A673 (cell line): ENCODE measurements around the gene MAP6. TPM values are rescaled to one million over a fixed set of nuclear protein-coding genes. Genes with fewer than 3 reads are reported as not detected.

ENCODE experiments used
- BruUV-seq: library from RNA; stranded (reverse); fragments of 400-500 nt; replicated peaks from 2 replicates; lab custom pipeline; 2021; lab: Mats Ljungman, UMichigan
- CTCF ChIA-PET: fragments of 300-600 bp; sonication (Branson Sonifier 250); formaldehyde crosslinking; loops from one replicate; lab custom pipeline; 2022; ENCODE audit warnings: antibody characterized with exemption; lab: Charles Lee
- POLR2A ChIA-PET: fragments of 300-600 bp; sonication (Branson Sonifier 250); formaldehyde crosslinking; loops from one replicate; lab custom pipeline; 2022; ENCODE audit warnings: antibody characterized with exemption; ENCODE audit not compliant: low non-redundant PET; lab: Charles Lee
- DNase-seq: peaks from one replicate; pipeline ENCODE4 v3.0.0-alpha.2; 2015; ENCODE audit warnings: low spot score
- H3K27ac ChIP-seq: fragments of 200-600 bp; sonication (generic); 2 replicates; pipeline ENCODE4 v1.5.1; 2016; ENCODE audit warnings: mixed run types, low read depth, mild to moderate bottlenecking, mixed read lengths, antibody characterized with exemption, low read length; ENCODE audit not compliant: poor library complexity, severe bottlenecking
- H3K27me3 ChIP-seq: fragments of 200-600 bp; sonication (generic); replicated peaks from 2 replicates; pipeline ENCODE4 v1.6.1; 2017; ENCODE audit warnings: mixed run types, low read depth, mild to moderate bottlenecking, mixed read lengths, antibody characterized with exemption, low read length; ENCODE audit not compliant: insufficient read depth, poor library complexity
- H3K36me3 ChIP-seq: fragments of 200-600 bp; sonication (generic); 2 replicates; pipeline ENCODE4 v1.6.1; 2016; ENCODE audit warnings: mixed run types, mild to moderate bottlenecking, mixed read lengths, antibody characterized with exemption, low read length; ENCODE audit not compliant: insufficient read depth, poor library complexity, severe bottlenecking
- H3K4me1 ChIP-seq: fragments of 200-600 bp; sonication (generic); 2 replicates; pipeline ENCODE4 v1.6.1; 2017; ENCODE audit warnings: mixed run types, mild to moderate bottlenecking, mixed read lengths, antibody characterized with exemption, low read length; ENCODE audit not compliant: insufficient read depth, poor library complexity, severe bottlenecking
- H3K4me3 ChIP-seq: fragments of 200-600 bp; sonication (generic); 2 replicates; pipeline ENCODE4 v1.5.1; 2016; ENCODE audit warnings: low read depth, mixed run types, mild to moderate bottlenecking, mixed read lengths, low read length; ENCODE audit not compliant: poor library complexity, severe bottlenecking
- H3K9me3 ChIP-seq: fragments of 200-600 bp; sonication (generic); 2 replicates; pipeline ENCODE4 v1.6.1; 2016; ENCODE audit warnings: mixed run types, low read depth, mild to moderate bottlenecking, mixed read lengths, antibody characterized with exemption, low read length; ENCODE audit not compliant: poor library complexity, severe bottlenecking
- EZH2 ChIP-seq: fragments of 200-600 bp; sonication (generic); IDR thresholded peaks from 2 replicates; pipeline ENCODE4 v1.6.1; 2017; ENCODE audit warnings: borderline replicate concordance, low read depth, mild to moderate bottlenecking, mixed read lengths, antibody characterized with exemption, low read length; ENCODE audit not compliant: poor library complexity, severe bottlenecking
- intact Hi-C: fragments of 100-400 bp; cut with micrococcal nuclease; formaldehyde crosslinking; loops from one replicate; pipeline ENCODE4 v1.10.0; 2022; ENCODE audit not compliant: unreplicated experiment
- total RNA-seq: library from RNA; stranded (reverse); gene quantifications from 2 replicates; pipeline ENCODE4 v1.2.3, GENCODE V29; 2021
- TF ChIP-seq, protein P1 (sequence below): fragments of 300-800, 200-600 bp; sonication (generic); conservative IDR thresholded peaks from 2 replicates; pipeline ENCODE4 v1.5.1; 2017; ENCODE audit warnings: low read depth, mild to moderate bottlenecking, antibody characterized with exemption, low read length, moderate library complexity, mixed read lengths

The MAP6 gene
- total RNA-seq, 1 experiment from 2014 or later: not detected

GRCh38 chr11:75589933-75590332 lies 78.9 kb downstream of the MAP6 start:
- H3K27me3 ChIP-seq: no peaks in the 10 kb centered on the region
- H3K4me1 ChIP-seq: no peaks in the 10 kb centered on the region
- no TSS peak for BruUV-seq
- ChIA-PET CTCF (no interaction called here), POLR2A (no interaction called here)
- DNase-seq: no peak
- no peak overlapping the region for H3K27ac ChIP-seq
- TF ChIP-seq EZH2: no peak
- TF ChIP-seq, protein P1, sequence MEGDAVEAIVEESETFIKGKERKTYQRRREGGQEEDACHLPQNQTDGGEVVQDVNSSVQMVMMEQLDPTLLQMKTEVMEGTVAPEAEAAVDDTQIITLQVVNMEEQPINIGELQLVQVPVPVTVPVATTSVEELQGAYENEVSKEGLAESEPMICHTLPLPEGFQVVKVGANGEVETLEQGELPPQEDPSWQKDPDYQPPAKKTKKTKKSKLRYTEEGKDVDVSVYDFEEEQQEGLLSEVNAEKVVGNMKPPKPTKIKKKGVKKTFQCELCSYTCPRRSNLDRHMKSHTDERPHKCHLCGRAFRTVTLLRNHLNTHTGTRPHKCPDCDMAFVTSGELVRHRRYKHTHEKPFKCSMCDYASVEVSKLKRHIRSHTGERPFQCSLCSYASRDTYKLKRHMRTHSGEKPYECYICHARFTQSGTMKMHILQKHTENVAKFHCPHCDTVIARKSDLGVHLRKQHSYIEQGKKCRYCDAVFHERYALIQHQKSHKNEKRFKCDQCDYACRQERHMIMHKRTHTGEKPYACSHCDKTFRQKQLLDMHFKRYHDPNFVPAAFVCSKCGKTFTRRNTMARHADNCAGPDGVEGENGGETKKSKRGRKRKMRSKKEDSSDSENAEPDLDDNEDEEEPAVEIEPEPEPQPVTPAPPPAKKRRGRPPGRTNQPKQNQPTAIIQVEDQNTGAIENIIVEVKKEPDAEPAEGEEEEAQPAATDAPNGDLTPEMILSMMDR: no peak
- no peaks in the 10 kb centered on the region for H3K36me3 ChIP-seq
- no peaks in the 10 kb centered on the region for H3K9me3 ChIP-seq
- H3K4me3 ChIP-seq: no peak overlapping the region
- intact Hi-C loops: loop anchor here (10.0 kb wide), 1 partner anchor 115 kb away; no protein-coding TSS in a partner anchor

DNA sequence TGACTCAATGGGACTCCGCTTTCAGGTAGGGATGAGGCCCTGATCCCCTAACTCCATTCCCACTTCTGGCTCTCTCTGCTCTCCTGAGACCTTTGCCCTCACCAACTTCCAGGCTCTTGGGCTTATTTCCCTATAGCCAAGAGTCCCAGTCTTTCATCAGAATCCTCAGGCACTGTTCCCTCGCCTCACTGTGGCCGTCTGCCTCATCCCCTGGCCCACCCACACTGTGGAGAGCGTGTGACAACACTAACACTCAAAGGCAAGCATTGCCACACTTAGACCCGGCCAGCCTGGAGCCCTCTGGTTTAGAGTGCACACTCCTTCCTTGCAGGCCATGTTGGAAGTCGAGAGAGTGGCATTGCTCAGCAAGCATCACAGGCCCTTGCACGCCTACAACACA lies 79.8 kb downstream of the MAP6 start:
- TF ChIP-seq, protein P1: no peak
- TF ChIP-seq EZH2: no peak
- no peak for DNase-seq
- ChIA-PET CTCF (no interaction called here), POLR2A (no interaction called here)
- BruUV-seq: no TSS peak
- no peak overlapping the region for H3K27ac ChIP-seq
- no peaks in the 10 kb centered on the region for H3K36me3 ChIP-seq
- peaks cover 3% of the 10 kb centered on the region for H3K4me1 ChIP-seq
- H3K4me3 ChIP-seq: no peak overlapping the region
- H3K27me3 ChIP-seq: no peaks in the 10 kb centered on the region
- intact Hi-C loops: no loop called here
- no peaks in the 10 kb centered on the region for H3K9me3 ChIP-seq

GRCh38 chr11:75588051-75588481 lies 80.8 kb downstream of the MAP6 start:
- DNase-seq: no peak
- Histone ChIP-seq H3K27me3 (no peaks in the 10 kb centered on the region), H3K4me1 (peaks cover 11% of the 10 kb centered on the region), H3K27ac (no peak overlapping the region), H3K4me3 (no peak overlapping the region), H3K9me3 (no peaks in the 10 kb centered on the region), H3K36me3 (no peaks in the 10 kb centered on the region)
- POLR2A ChIA-PET: no interaction called here
- TF ChIP-seq, protein P1: no peak
- no peak for TF ChIP-seq EZH2
- CTCF ChIA-PET: no interaction called here
- no TSS peak for BruUV-seq
- intact Hi-C loops: no loop called here
